Neural progenitor cell (in vitro differentiated cells): ENCODE data around the gene NCKIPSD. TPM values are rescaled to one million over a fixed set of nuclear protein-coding genes. Genes with fewer than 3 reads are reported as not detected.

Experiments
- DNase-seq: peaks from one replicate; pipeline ENCODE4 v3.0.0-alpha.2; 2016; ENCODE audit warnings: low spot score
- H2AFZ ChIP-seq: fragments of 200-600 bp; sonication (generic); replicated peaks from 2 replicates; pipeline ENCODE4 v1.6.1; 2016; ENCODE audit warnings: antibody characterized with exemption
- H3F3A ChIP-seq: fragments of 200-600 bp; sonication (generic); 2 replicates; pipeline ENCODE4 v1.6.1; 2016; ENCODE audit warnings: antibody characterized with exemption, low read depth
- H3K27ac ChIP-seq: fragments of 200-600 bp; sonication (generic); 2 replicates; pipeline ENCODE4 v1.5.1; 2016; ENCODE audit warnings: mild to moderate bottlenecking
- H3K27me3 ChIP-seq: fragments of 200-600 bp; sonication (generic); 2 replicates; pipeline ENCODE4 v1.6.1; 2016; ENCODE audit warnings: mild to moderate bottlenecking, moderate library complexity
- H3K36me3 ChIP-seq: fragments of 200-600 bp; sonication (generic); 2 replicates; pipeline ENCODE4 v1.5.1; 2016
- H3K4me1 ChIP-seq: fragments of 200-600 bp; sonication (generic); 2 replicates; pipeline ENCODE4 v1.6.1; 2016; ENCODE audit warnings: mixed run types
- H3K4me2 ChIP-seq: fragments of 200-600 bp; sonication (generic); 2 replicates; pipeline ENCODE4 v1.6.1; 2016
- H3K4me3 ChIP-seq: fragments of 200-600 bp; sonication (generic); 2 replicates; pipeline ENCODE4 v1.5.1; 2016
- H3K79me2 ChIP-seq: fragments of 200-600 bp; sonication (generic); 2 replicates; pipeline ENCODE4 v1.6.1; 2016; ENCODE audit warnings: low read depth
- H3K9ac ChIP-seq: fragments of 200-600 bp; sonication (generic); 2 replicates; pipeline ENCODE4 v1.6.1; 2016
- H3K9me3 ChIP-seq: fragments of 200-600 bp; sonication (generic); 2 replicates; pipeline ENCODE4 v1.5.1; 2016; ENCODE audit warnings: low read depth
- H4K20me1 ChIP-seq: fragments of 200-600 bp; sonication (generic); 2 replicates; pipeline ENCODE4 v1.6.1; 2016; ENCODE audit warnings: low read depth
- H3K27ac Mint-ChIP-seq: 3 replicates; pipeline ENCODE4 v1.8.0; 2021; ENCODE audit warnings: mixed read lengths
- H3K27me3 Mint-ChIP-seq: 2 replicates; pipeline ENCODE4 v1.8.0; 2022; ENCODE audit warnings: low read depth, mild to moderate bottlenecking, inconsistent platforms, moderate library complexity, mixed read lengths; ENCODE audit not compliant: insufficient read depth
- H3K36me3 Mint-ChIP-seq: 3 replicates; pipeline ENCODE4 v1.8.0; 2021; ENCODE audit warnings: mixed read lengths
- H3K4me1 Mint-ChIP-seq: 3 replicates; pipeline ENCODE4 v1.8.0; 2021; ENCODE audit warnings: mixed read lengths
- H3K4me3 Mint-ChIP-seq: 3 replicates; pipeline ENCODE4 v1.8.0; 2021; ENCODE audit warnings: mild to moderate bottlenecking, moderate library complexity, mixed read lengths
- H3K9me3 Mint-ChIP-seq: 3 replicates; pipeline ENCODE4 v1.8.0; 2020; ENCODE audit warnings: mixed read lengths
- EZH2 ChIP-seq: fragments of 200-600 bp; sonication (generic); IDR thresholded peaks from 2 replicates; pipeline ENCODE4 v1.6.1; 2017; ENCODE audit warnings: antibody characterized with exemption, mild to moderate bottlenecking, moderate library complexity
- EZH2phosphoT487 ChIP-seq: fragments of 200-600 bp; sonication (generic); IDR thresholded peaks from 2 replicates; pipeline ENCODE4 v1.6.1; 2017; ENCODE audit warnings: antibody characterized with exemption
- total RNA-seq: library from RNA; depleted of rRNA; stranded (reverse); fragments of >200 nt; gene quantifications from 2 replicates; pipeline ENCODE4 v1.2.3, GENCODE V29; 2015; ENCODE audit warnings: low replicate concordance
- TF ChIP-seq, protein P1 (sequence below): fragments of 200-600 bp; sonication (generic); IDR thresholded peaks from 2 replicates; pipeline ENCODE4 v1.5.1; 2017; ENCODE audit warnings: antibody characterized with exemption, mild to moderate bottlenecking

The NCKIPSD gene
- total RNA-seq, 1 donor from 2014 or later = 32.8 TPM

- H3K36me3 ChIP-seq = peaks cover 10% of the 10 kb centered on the region
- peaks cover 94% of the 10 kb centered on the region for H4K20me1 ChIP-seq
- peaks cover 29% of the 10 kb centered on the region for H3K4me1 Mint-ChIP-seq
Measured at GRCh38 chr3:48711727-48712126, 26.0 kb upstream of the NCKIPSD start.

DNA sequence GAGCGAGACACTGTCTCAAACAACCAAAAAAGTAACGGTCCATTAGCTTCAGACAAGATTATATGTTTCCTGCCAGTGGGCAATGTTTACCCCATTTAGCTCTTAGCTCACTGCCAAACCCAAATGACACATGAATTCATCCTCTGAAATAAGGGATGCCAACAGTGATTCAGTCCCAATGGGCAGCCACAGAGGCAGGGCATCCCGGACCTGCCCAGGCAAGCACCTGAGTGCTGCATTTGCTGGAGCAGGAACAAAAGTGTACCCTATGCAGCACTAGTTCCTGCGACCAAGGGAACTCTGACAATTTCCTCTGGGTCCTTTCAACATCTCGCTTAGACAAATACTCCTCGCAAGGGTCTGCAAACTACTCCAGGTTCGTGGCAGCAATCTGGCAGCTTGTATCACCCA lies 23.3 kb upstream of the NCKIPSD start:
- Mint-ChIP-seq H3K4me1 (peaks cover 11% of the 10 kb centered on the region), H3K4me3 (no peak overlapping the region), H3K27ac (no peak overlapping the region), H3K9me3 (no peaks in the 10 kb centered on the region), H3K36me3 (peaks cover 34% of the 10 kb centered on the region), H3K27me3 (no peaks in the 10 kb centered on the region)
- no peaks in the 10 kb centered on the region for H3K4me1 ChIP-seq
- H3K36me3 ChIP-seq = peaks cover 7% of the 10 kb centered on the region
- TF ChIP-seq EZH2 = no peak
- no peak for TF ChIP-seq EZH2phosphoT487
- TF ChIP-seq, protein P1, sequence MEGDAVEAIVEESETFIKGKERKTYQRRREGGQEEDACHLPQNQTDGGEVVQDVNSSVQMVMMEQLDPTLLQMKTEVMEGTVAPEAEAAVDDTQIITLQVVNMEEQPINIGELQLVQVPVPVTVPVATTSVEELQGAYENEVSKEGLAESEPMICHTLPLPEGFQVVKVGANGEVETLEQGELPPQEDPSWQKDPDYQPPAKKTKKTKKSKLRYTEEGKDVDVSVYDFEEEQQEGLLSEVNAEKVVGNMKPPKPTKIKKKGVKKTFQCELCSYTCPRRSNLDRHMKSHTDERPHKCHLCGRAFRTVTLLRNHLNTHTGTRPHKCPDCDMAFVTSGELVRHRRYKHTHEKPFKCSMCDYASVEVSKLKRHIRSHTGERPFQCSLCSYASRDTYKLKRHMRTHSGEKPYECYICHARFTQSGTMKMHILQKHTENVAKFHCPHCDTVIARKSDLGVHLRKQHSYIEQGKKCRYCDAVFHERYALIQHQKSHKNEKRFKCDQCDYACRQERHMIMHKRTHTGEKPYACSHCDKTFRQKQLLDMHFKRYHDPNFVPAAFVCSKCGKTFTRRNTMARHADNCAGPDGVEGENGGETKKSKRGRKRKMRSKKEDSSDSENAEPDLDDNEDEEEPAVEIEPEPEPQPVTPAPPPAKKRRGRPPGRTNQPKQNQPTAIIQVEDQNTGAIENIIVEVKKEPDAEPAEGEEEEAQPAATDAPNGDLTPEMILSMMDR = no peak
- no peaks in the 10 kb centered on the region for H3K27me3 ChIP-seq
- peaks cover 100% of the 10 kb centered on the region for H3K79me2 ChIP-seq
- H4K20me1 ChIP-seq = peaks cover 100% of the 10 kb centered on the region
- H3K9ac ChIP-seq = no peak overlapping the region
- no peak for DNase-seq
- no peak overlapping the region for H3K4me2 ChIP-seq
- H3F3A ChIP-seq = peaks cover 20% of the 10 kb centered on the region
- H3K4me3 ChIP-seq = no peak overlapping the region
- no peaks in the 10 kb centered on the region for H3K9me3 ChIP-seq
- H3K27ac ChIP-seq = peak overlapping the region; percentile 35
- no peak overlapping the region for H2AFZ ChIP-seq

More at GRCh38 chr3:48711727-48712126, 26.0 kb upstream of the NCKIPSD start:
- no peaks in the 10 kb centered on the region for H3K27me3 Mint-ChIP-seq
- peaks cover 17% of the 10 kb centered on the region for H3K4me1 ChIP-seq
- H3F3A ChIP-seq = peaks cover 27% of the 10 kb centered on the region
- TF ChIP-seq EZH2phosphoT487 (no peak), EZH2 (no peak)
- TF ChIP-seq, protein P1 = no peak
- no peaks in the 10 kb centered on the region for H3K9me3 ChIP-seq
- no peak overlapping the region for H3K27ac Mint-ChIP-seq
- DNase-seq = no peak
- H3K27ac ChIP-seq = no peak overlapping the region
- peaks cover 100% of the 10 kb centered on the region for H3K79me2 ChIP-seq
- no peaks in the 10 kb centered on the region for H3K27me3 ChIP-seq
- no peak overlapping the region for H3K9ac ChIP-seq
- H2AFZ ChIP-seq = no peak overlapping the region
- peaks cover 31% of the 10 kb centered on the region for H3K36me3 Mint-ChIP-seq
- no peak overlapping the region for H3K4me3 ChIP-seq
- H3K9me3 Mint-ChIP-seq = no peaks in the 10 kb centered on the region
- H3K4me3 Mint-ChIP-seq = no peak overlapping the region
- H3K4me2 ChIP-seq = no peak overlapping the region

GRCh38 chr3:48708481-48708889 lies 22.8 kb upstream of the NCKIPSD start:
- no peaks in the 10 kb centered on the region for H3K9me3 ChIP-seq
- H3K79me2 ChIP-seq = peaks cover 100% of the 10 kb centered on the region
- no peaks in the 10 kb centered on the region for H3K4me1 ChIP-seq
- peaks cover 7% of the 10 kb centered on the region for H3K36me3 ChIP-seq
- no peak overlapping the region for H3K4me3 Mint-ChIP-seq
- H3K4me3 ChIP-seq = no peak overlapping the region
- H3K27me3 Mint-ChIP-seq = no peaks in the 10 kb centered on the region
- no peak overlapping the region for H3K4me2 ChIP-seq
- peaks cover 11% of the 10 kb centered on the region for H3K4me1 Mint-ChIP-seq
- no peak for DNase-seq
- H3K36me3 Mint-ChIP-seq = peaks cover 35% of the 10 kb centered on the region
- H3K9me3 Mint-ChIP-seq = no peaks in the 10 kb centered on the region
- H3K27ac Mint-ChIP-seq = no peak overlapping the region
- peaks cover 22% of the 10 kb centered on the region for H3F3A ChIP-seq
- no peak overlapping the region for H3K9ac ChIP-seq
- no peaks in the 10 kb centered on the region for H3K27me3 ChIP-seq
- TF ChIP-seq EZH2 (no peak), EZH2phosphoT487 (no peak)
- TF ChIP-seq, protein P1 = no peak
- peaks cover 100% of the 10 kb centered on the region for H4K20me1 ChIP-seq
- no peak overlapping the region for H3K27ac ChIP-seq
- no peak overlapping the region for H2AFZ ChIP-seq
